GM19468 (cell line): ENCODE data around the gene CCDC74B.
"Not testable (repeated sequence)": the region's sequence is repeated elsewhere in the genome, so short reads cannot be mapped to it uniquely, and the experiment has no call there.

Experiments
- ATAC-seq: cut with Tn5 transposase; IDR thresholded peaks from one replicate; pipeline ENCODE4 v1.9.1; 2021; ENCODE audit warnings: mild to moderate bottlenecking, moderate library complexity, moderate number of reproducible peaks; ENCODE audit not compliant: unreplicated experiment; ENCODE audit errors: extremely low read depth

Gene CCDC74B

DNA sequence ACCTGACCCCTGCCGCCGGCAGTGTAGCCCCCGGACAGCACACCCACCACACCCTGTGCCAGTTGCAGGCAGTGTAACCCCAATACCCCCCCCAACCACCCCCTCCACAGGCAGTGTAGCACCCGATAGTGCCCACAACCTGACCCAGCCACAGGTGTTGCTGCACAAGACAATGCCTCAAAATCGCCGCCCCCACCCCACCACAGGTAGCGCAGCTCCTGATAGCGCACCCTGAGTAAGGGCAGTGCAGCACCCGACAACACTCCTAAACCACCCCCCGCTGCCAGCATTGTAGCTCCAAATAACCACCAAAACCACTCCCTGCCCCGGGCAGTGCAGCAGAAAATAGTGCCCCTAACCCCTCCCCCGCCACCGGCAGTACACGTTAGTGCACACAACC is 16.4 kb downstream of the CCDC74B start:
- not testable (repeated sequence) for ATAC-seq

DNA sequence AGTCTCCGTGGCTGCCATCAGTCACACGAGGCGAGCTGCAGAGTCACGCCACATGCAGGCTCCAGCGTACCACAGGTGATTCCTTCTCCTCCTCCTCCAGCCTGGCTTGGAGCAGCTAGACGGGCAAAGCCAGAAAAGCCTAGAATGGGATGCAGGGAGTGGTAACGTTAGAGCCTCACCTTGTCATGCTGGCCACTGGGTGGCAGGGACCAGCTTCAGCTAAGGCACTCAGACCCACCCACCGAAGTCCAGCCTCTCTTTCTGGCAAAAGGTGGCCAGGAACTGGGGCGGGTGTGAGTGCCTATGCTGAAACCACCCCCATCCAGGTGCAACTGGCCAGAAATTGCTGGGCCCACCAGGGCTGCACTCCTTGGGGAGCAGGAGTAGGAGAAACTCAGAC is 17.2 kb downstream of the CCDC74B start:
- not testable (repeated sequence) for ATAC-seq

DNA sequence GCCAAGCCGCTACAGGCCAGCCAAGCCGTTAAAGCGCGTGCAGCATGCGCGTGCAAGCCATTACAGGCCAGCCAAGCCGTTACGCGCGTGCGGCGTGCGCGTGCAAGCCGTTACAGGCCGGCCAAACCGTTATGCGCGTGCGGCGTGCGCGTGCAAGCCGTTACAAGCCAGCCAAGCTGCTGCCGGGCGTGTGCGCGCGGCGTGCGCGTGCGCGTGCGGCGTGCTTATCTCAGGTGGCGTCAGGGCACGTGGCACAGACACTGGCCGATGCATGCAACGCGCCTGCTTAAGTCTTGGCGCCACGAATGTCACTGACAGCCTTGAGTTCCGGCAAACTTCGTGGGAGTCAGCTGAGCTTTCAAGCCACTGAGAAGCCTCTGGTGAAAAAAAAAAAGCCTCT is 24.0 kb downstream of the CCDC74B start:
- not testable (repeated sequence) for ATAC-seq

DNA sequence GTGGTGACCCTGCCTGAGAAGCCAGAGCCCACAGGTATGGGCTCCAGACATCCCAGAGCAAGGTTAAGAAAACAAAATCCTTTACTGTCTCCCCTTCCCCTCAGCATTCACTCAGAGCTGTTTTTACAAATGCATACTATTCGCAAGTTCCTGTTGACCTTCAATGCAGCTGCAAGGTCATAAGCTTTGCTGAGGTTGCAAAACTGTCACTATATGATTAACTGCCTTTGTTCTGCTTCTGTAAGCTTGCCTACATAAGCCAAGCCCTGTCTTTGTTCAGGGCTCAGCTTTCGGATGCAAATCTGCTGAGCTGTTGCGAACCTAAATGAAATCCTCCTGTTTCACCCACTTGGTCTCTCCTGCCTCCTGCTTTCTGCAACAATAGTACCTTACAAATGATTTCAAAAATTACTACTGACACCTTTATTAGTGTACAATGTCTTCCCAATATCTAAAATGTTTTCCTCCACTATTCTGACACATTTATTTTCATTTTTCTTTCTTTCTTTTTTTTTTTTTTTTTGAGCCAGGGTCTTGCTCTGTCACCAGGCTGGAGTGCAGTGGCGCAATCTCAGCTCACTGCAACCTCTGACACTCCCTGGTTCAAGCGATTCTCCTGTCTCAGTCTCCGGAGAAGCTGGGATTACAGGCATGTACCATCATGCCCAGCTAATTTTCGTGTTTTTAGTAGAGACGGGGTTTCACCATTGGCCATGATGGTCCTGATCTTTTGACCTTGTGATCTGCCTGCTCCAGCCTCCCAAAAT is 42.1 kb downstream of the CCDC74B start:
- ATAC-seq: not testable (repeated sequence)
